ENCODE results near the gene PDZK1IP1. TPM values are rescaled to one million over a fixed set of nuclear protein-coding genes. Genes with fewer than 3 reads are reported as not detected.

Gene PDZK1IP1
- total and polyA plus RNA-seq, 11 donors: 0.56 to 7.1 TPM; not detected in 9

GRCh38 chr1:47228644-47229030 is 38.8 kb upstream of the PDZK1IP1 start:
- peak; percentile 51 to 79 (median 63) for ATAC-seq
- Histone ChIP-seq H3K27ac (peak overlapping the region; percentile 57 to 96 (median 87)), H3K4me3 (peak overlapping the region in 11 of 12 donors; percentile 46 to 70 (median 57)), H3K36me3 (no peaks in the 10 kb centered on the region), H3K4me1 (peaks cover 0 to 60% (median 26%) of the 10 kb centered on the region in 12 donors), H3K9me3 (no peaks in the 10 kb centered on the region), H3K27me3 (peaks cover 57 to 100% (median 92%) of the 10 kb centered on the region in 9 donors)
- WGBS, 4 donors: 19 to 37% (median 28%) methylated on average over 2 to 12 of the region's 12 CpGs
- DNase-seq: peak in 3 of 5 donors; percentile 31 to 66 (median 56)
- TF ChIP-seq, protein P1, sequence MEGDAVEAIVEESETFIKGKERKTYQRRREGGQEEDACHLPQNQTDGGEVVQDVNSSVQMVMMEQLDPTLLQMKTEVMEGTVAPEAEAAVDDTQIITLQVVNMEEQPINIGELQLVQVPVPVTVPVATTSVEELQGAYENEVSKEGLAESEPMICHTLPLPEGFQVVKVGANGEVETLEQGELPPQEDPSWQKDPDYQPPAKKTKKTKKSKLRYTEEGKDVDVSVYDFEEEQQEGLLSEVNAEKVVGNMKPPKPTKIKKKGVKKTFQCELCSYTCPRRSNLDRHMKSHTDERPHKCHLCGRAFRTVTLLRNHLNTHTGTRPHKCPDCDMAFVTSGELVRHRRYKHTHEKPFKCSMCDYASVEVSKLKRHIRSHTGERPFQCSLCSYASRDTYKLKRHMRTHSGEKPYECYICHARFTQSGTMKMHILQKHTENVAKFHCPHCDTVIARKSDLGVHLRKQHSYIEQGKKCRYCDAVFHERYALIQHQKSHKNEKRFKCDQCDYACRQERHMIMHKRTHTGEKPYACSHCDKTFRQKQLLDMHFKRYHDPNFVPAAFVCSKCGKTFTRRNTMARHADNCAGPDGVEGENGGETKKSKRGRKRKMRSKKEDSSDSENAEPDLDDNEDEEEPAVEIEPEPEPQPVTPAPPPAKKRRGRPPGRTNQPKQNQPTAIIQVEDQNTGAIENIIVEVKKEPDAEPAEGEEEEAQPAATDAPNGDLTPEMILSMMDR (IDR thresholded peaks at IDR 0.05): no peak
- peak in 1 of 2 donors; percentile 60 for TF ChIP-seq POLR2A (IDR thresholded peaks at IDR 0.05)
- intact Hi-C loops (cut with DNase I): no loop called here

DNA sequence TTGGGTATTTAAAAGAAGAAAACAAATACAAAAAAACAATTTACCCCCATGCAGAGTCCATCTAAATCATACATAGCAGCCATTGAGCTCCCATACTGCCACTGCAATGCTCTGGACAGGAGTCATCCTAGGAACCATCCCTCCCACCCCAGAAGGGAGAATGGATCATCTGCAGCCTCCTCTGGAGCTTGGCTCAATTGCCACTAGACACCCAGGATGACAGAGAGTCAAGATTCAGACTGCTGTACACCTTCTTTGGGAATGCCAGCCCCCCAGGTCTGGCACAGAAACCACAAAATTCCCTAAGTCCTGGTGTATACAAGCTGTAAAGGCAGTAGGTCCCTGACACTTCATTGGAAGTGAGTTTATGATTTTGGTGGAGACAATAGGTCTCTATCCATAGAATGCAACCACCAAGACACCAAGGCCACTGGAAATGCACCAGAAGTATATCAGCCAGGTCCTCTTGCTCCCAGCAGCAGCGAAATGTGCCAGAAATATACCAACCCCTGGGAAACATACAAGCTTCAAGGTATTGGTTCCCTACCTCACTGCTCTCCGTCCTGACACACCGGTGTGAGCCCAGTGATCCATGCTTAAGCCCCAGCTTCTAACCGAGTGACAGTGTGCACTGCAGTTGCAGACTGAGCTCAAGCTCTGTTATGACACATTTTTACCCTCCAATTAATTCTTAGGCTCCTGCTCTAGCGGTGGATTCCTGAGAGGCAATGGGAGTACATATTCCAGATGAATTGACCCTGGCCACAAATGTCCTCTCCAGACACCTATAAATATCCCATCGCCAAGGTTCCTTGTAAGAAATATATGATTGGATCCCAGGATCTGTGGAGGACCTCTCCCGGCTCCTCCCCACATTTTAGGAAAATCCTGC is 37.8 kb upstream of the PDZK1IP1 start:
- 50 to 62% (median 60%) methylated on average over 6 to 7 of the region's 7 CpGs for WGBS, 4 donors
- no peaks in the 10 kb centered on the region for H3K36me3 ChIP-seq
- H3K4me3 ChIP-seq: peak overlapping the region in 4 of 12 donors; percentile 54 to 70 (median 64)
- no peaks in the 10 kb centered on the region for H3K9me3 ChIP-seq
- ATAC-seq: no peak
- no peak for TF ChIP-seq POLR2A (IDR thresholded peaks at IDR 0.05)
- TF ChIP-seq, protein P1 (IDR thresholded peaks at IDR 0.05): no peak
- H3K27ac ChIP-seq: peak overlapping the region in 5 of 12 donors; percentile 78 to 88 (median 84)
- intact Hi-C loops (cut with DNase I): no loop called here
- peaks cover 52 to 100% (median 89%) of the 10 kb centered on the region in 9 donors for H3K27me3 ChIP-seq
- peaks cover 0 to 66% (median 26%) of the 10 kb centered on the region in 12 donors for H3K4me1 ChIP-seq
- no peak for DNase-seq

- 32 to 55% (median 49%) methylated on average over 4 of the region's 4 CpGs for WGBS, 4 donors
- no peak for TF ChIP-seq POLR2A (IDR thresholded peaks at IDR 0.05)
- TF ChIP-seq, protein P1 (IDR thresholded peaks at IDR 0.05): no peak
- H3K27ac ChIP-seq: peak overlapping the region in 4 of 12 donors; percentile 2 to 62 (median 41)
- DNase-seq: no peak
- intact Hi-C loops (cut with DNase I): no loop called here
- no peaks in the 10 kb centered on the region for H3K36me3 ChIP-seq
- no peaks in the 10 kb centered on the region for H3K9me3 ChIP-seq
- H3K27me3 ChIP-seq: peaks cover 46 to 97% (median 84%) of the 10 kb centered on the region in 9 donors
- no peak for ATAC-seq
- H3K4me3 ChIP-seq: peak overlapping the region in 1 of 12 donors; percentile 47
- H3K4me1 ChIP-seq: peaks cover 0 to 60% (median 24%) of the 10 kb centered on the region in 12 donors
Measured at GRCh38 chr1:47226839-47227215, 37.0 kb upstream of the PDZK1IP1 start.

GRCh38 chr1:47226121-47226838 is 36.4 kb upstream of the PDZK1IP1 start:
- H3K4me1 ChIP-seq: peaks cover 0 to 54% (median 22%) of the 10 kb centered on the region in 12 donors
- H3K4me3 ChIP-seq: peak overlapping the region; percentile 6 to 50 (median 42)
- WGBS, 4 donors: 7 to 17% (median 16%) methylated on average over 19 of the region's 19 CpGs
- H3K27ac ChIP-seq: peak overlapping the region in 7 of 12 donors; percentile 2 to 62 (median 39)
- peaks cover 41 to 93% (median 79%) of the 10 kb centered on the region in 9 donors for H3K27me3 ChIP-seq
- no peak for ATAC-seq
- no peak for DNase-seq
- no peaks in the 10 kb centered on the region for H3K9me3 ChIP-seq
- intact Hi-C loops (cut with DNase I): no loop called here
- TF ChIP-seq, protein P1 (IDR thresholded peaks at IDR 0.05): no peak
- no peak for TF ChIP-seq POLR2A (IDR thresholded peaks at IDR 0.05)
- no peaks in the 10 kb centered on the region for H3K36me3 ChIP-seq

Measured in heart left ventricle (tissue), 16 donors.